T-helper 1 cell (primary cell): ENCODE data around the gene TDRD7.

Experiments used
- DNase-seq, 5 donors: peaks; one replicate each; pipeline ENCODE4 v3.0.0-alpha.2; 2012 to 2020

TDRD7 gene

GRCh38 chr9:97529363-97530076, 117.6 kb downstream of the TDRD7 start:
- peak in 1 of 5 donors; percentile 87 for DNase-seq

- no peak for DNase-seq
Measured at GRCh38 chr9:97531888-97532376, 120.0 kb downstream of the TDRD7 start.

- DNase-seq: no peak
Measured at GRCh38 chr9:97534185-97534584, 122.3 kb downstream of the TDRD7 start.

GRCh38 chr9:97534961-97535594, 123.2 kb downstream of the TDRD7 start:
- no peak for DNase-seq

- DNase-seq: no peak
Measured at GRCh38 chr9:97535771-97536170, 123.9 kb downstream of the TDRD7 start.

GRCh38 chr9:97536480-97536879, 124.6 kb downstream of the TDRD7 start:
- DNase-seq: no peak

- DNase-seq: peak in 1 of 5 donors; percentile 10
Measured at GRCh38 chr9:97543561-97543960, 131.7 kb downstream of the TDRD7 start.

- DNase-seq: no peak
Measured at GRCh38 chr9:97545486-97545885, 133.6 kb downstream of the TDRD7 start.
